Adrenal gland (tissue), 12 donors: ENCODE results near the gene PPTC7. TPM values are rescaled to one million over a fixed set of nuclear protein-coding genes. Genes with fewer than 3 reads are reported as not detected.

Experiments
- DNase-seq, 7 donors: peaks; one replicate each; pipeline ENCODE4 v3.0.0-alpha.2; 2019 to 2020
- H3K27ac ChIP-seq, 5 donors: fragments of 200-600 bp; sonication (generic) in 4 of 5; 1 replicate in 3 of 5; 2 replicates in 2 of 5; pipeline versions ENCODE4 v1.5.1 to v1.8.0; 2016 to 2020; ENCODE audit warnings: mild to moderate bottlenecking in 1 of 5
- H3K27me3 ChIP-seq: fragments of 200-600 bp; 2 replicates; pipeline ENCODE4 v1.8.0; 2021
- H3K36me3 ChIP-seq, 2 donors: fragments of 200-600 bp; replicated peaks in 1 of 2; 1 replicate in 1 of 2; 2 replicates in 1 of 2; pipeline versions ENCODE4 v1.5.1 to v1.8.0; 2018 to 2022
- H3K4me1 ChIP-seq, 2 donors: fragments of 200-600 bp; replicated peaks in 1 of 2; 1 replicate in 1 of 2; 2 replicates in 1 of 2; pipeline versions ENCODE4 v1.5.1 to v1.8.0; 2018 to 2021
- H3K4me3 ChIP-seq, 4 donors: fragments of 200-600 bp; sonication (generic) in 3 of 4; one replicate each; pipeline ENCODE4 v1.5.1; 2016 to 2018
- H3K9me3 ChIP-seq, 3 donors: fragments of 200-600 bp; sonication (generic) in 1 of 3; replicated peaks in 1 of 3; 1 replicate in 2 of 3; 2 replicates in 1 of 3; pipeline versions ENCODE4 v1.5.1 to v1.8.0; 2016 to 2021
- POLR2A ChIP-seq, 2 donors: fragments of 450-650 bp; IDR thresholded peaks; one replicate each; pipeline ENCODE4 v1.6.1; 2017; ENCODE audit warnings: antibody characterized with exemption in 2 of 2, mild to moderate bottlenecking in 2 of 2, moderate library complexity in 1 of 2
- WGBS, 4 donors: extraction: QIAGEN DNeasy Blood & Tissue Kit in 2 of 4; methylation state at CpG; one replicate each; pipeline versions ENCODE4 v1.1.5 to v1.1.7; 2013 to 2017; 5-methylcytosine and 5-hydroxymethylcytosine counted together
- intact Hi-C, 2 donors: fragments of 100-400 bp; cut with DNase I; formaldehyde crosslinking; loops; one replicate each; pipeline versions ENCODE4 v1.14.1 to v1.15.0; 2022 to 2023
- polyA plus RNA-seq, 3 donors: library from polyadenylated mRNA; stranded (reverse); fragments of 200-250 nt in 2 of 3; fragments of 350-450 nt in 1 of 3; fragmentation: Illumina TruSeq in 1 of 3; extraction: RNeasy Lipid Tissue Mini Kit (QIAGEN cat#74804) in 1 of 3; gene quantifications; one replicate each; pipeline ENCODE4 v1.2.3, GENCODE V29; 2013 to 2014
- total RNA-seq, 9 donors: library from RNA; depleted of rRNA in 4 of 9; stranded (reverse); fragments of >200 nt in 4 of 9; fragments of 120-200 nt in 1 of 9; fragmentation: NEBNext Ultra II Directional in 1 of 9; extraction: Animal tissue kit (Norgen Biotek cat#: 25700) in 1 of 9; gene quantifications; one replicate each; pipeline versions ENCODE4 v1.1.0 to v1.2.4, GENCODE V29; 2013 to 2023
- TF ChIP-seq, protein P1 (sequence below), 6 experiments: fragments of 450-650 bp in 4 of 6; fragments of 200-600 bp in 2 of 6; sonication (generic) in 1 of 6; IDR thresholded peaks; 1 replicate in 5 of 6; 2 replicates in 1 of 6; pipeline versions ENCODE4 v1.5.1 to v1.8.0; 2016 to 2021; ENCODE audit warnings: antibody characterized with exemption in 6 of 6, mild to moderate bottlenecking in 2 of 6, moderate library complexity in 1 of 6
- donor health status: healthy with polysubstance abuse.
- donor health status: Bipolar disorder and iron deficiency.
- donor health status: DM: yes; HTN: yes; CAD: no.
- donor health status: DM: no; HTN: no; CAD: no.
- donor health status: DM: no; HTN: no; CAD: no.
- donor health status: DM: yes; HTN: yes; CAD: no.

PPTC7 gene
- total and polyA plus RNA-seq, 12 donors, result 7.1 to 43.4 (median 20.1) TPM

DNA sequence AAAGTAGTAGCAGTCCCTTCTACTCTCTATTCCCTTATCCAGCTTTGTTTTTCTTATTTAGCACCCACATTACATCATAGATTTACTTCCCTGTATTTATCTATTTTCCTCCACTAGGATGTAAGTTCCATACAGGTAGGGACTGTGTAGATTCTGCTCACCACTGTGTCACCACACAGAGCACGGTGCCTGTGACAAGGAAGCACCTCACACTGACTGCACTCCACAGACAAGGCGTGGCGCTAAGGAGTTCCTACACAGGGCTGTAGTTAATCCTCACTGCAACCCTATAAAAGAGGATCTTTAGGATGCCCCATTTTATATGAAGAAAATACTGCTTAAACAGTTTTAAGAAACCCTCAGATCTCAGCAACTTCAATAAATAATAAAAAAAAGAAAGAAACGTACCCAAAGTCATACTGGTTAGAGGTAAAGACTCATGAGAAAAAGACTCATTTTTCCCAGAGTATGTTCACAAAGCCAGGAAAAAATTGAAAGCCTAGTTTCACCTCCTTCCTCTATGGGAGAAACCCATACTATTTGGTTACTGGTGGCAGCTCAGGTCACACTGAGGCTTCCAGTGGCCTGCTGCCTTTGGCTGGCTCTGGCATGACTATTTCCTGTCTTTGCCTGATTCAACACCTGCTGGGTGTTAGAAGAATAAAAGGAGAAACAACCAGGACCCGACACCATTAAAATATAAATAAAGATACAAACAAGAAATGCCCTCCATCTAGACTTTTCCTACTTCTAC, 44.1 kb downstream of the PPTC7 start:
- H3K27ac ChIP-seq, result peak overlapping the region in 2 of 5 donors; percentile 10 to 12
- WGBS, 4 donors, result 96 to 99% (median 96%) methylated on average over 5 of the region's 5 CpGs
- no peak for DNase-seq
- no peak overlapping the region for H3K4me3 ChIP-seq
- intact Hi-C loops, result no loop called here
- no peaks in the 10 kb centered on the region for H3K9me3 ChIP-seq
- no peak for TF ChIP-seq POLR2A (IDR thresholded peaks at IDR 0.05)
- TF ChIP-seq, protein P1, sequence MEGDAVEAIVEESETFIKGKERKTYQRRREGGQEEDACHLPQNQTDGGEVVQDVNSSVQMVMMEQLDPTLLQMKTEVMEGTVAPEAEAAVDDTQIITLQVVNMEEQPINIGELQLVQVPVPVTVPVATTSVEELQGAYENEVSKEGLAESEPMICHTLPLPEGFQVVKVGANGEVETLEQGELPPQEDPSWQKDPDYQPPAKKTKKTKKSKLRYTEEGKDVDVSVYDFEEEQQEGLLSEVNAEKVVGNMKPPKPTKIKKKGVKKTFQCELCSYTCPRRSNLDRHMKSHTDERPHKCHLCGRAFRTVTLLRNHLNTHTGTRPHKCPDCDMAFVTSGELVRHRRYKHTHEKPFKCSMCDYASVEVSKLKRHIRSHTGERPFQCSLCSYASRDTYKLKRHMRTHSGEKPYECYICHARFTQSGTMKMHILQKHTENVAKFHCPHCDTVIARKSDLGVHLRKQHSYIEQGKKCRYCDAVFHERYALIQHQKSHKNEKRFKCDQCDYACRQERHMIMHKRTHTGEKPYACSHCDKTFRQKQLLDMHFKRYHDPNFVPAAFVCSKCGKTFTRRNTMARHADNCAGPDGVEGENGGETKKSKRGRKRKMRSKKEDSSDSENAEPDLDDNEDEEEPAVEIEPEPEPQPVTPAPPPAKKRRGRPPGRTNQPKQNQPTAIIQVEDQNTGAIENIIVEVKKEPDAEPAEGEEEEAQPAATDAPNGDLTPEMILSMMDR (IDR thresholded peaks at IDR 0.05), result no peak
- peaks cover 29 to 31% of the 10 kb centered on the region in 2 donors for H3K4me1 ChIP-seq
- H3K36me3 ChIP-seq, result peaks cover 0 to 33% of the 10 kb centered on the region in 2 donors
- H3K27me3 ChIP-seq, result no peaks in the 10 kb centered on the region

DNA sequence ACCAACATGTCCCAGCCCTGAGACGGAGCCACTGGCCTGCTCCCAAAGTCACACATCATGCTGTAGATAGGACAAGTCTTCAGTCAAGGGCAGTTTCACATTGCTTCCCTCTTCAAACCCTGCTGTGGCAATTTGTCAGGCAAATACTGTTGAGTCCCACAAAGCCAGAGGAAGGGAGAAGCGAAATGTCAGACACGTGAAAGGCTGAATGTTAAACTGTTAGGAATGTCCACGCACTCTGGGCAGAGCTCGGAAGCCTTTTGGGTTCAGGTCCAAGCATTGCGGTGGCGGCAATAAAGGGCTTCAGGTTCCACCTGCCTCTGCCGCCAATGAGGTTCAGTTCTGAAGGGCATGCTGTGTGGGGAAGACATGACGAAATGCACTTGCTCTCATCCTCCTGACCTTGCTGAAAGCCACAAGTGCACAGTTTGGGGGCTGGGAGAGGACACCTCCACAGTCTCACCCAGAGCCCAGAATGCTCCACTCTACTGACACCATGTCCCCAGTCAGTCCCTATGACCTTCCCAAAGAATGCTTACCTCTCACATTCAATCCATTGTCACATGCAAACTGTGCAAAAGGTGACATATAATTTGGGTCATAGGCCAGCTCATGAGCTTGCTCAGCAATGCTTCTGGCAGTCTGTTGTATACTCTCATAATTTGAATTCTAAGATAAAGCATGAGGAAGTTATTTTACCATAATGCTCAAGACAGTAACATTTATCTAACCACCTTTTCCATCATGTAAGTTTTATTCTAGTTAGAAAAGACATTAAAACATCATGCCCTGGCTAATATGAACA, 45.3 kb downstream of the PPTC7 start:
- peak overlapping the region; percentile 12 to 86 (median 75) for H3K27ac ChIP-seq
- intact Hi-C loops, result no loop called here
- H3K4me3 ChIP-seq, result no peak overlapping the region
- peaks cover 18 to 20% of the 10 kb centered on the region in 2 donors for H3K4me1 ChIP-seq
- WGBS, 4 donors, result 43 to 56% (median 52%) methylated on average over 9 of the region's 9 CpGs
- H3K36me3 ChIP-seq, result peaks cover 0 to 33% of the 10 kb centered on the region in 2 donors
- no peaks in the 10 kb centered on the region for H3K27me3 ChIP-seq
- peak in 1 of 2 donors; percentile 18 for TF ChIP-seq POLR2A (IDR thresholded peaks at IDR 0.05)
- TF ChIP-seq, protein P1 (IDR thresholded peaks at IDR 0.05), result no peak
- peak; percentile 40 to 86 (median 80) for DNase-seq
- no peaks in the 10 kb centered on the region for H3K9me3 ChIP-seq

DNA sequence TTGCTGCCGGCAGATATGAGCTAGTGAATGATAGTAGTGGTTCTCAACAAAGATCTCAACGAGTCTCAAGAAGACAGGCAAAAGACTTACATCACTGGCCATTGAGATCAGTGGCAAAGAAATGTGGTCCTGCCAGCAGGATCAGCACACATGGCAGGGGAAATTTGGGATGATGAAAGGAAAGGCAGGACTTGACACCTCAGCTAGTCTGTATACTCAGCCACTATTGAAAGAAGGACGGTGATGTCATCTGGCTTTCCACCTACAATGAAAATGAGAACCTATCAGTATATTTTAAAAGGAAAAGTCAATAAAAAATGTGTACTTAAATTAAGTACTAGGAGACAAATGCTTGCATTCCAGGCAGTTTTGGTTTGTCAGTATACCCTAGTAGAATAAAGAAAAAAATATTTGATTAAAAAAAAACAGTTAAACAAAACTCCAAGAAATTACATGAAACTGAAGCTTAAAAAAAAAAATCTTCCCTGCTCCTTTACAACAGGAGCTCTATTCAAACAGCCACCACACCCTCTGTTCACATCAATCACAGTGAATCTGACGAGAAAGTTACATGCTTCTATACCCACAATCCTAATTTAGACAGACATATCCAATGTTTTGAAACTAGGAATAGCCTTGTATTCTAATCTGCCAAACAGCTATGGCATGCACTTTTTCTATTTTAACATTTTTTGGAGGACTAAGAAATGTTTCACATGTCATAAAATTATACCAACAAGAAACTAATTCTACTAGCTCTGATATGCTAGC, 46.1 kb downstream of the PPTC7 start:
- H3K4me3 ChIP-seq, result no peak overlapping the region
- H3K36me3 ChIP-seq, result peaks cover 0 to 33% of the 10 kb centered on the region in 2 donors
- no peak for TF ChIP-seq POLR2A (IDR thresholded peaks at IDR 0.05)
- TF ChIP-seq, protein P1 (IDR thresholded peaks at IDR 0.05), result no peak
- H3K27ac ChIP-seq, result peak overlapping the region; percentile 12 to 86 (median 75)
- intact Hi-C loops, result no loop called here
- H3K4me1 ChIP-seq, result peaks cover 18 to 20% of the 10 kb centered on the region in 2 donors
- DNase-seq, result no peak
- no peaks in the 10 kb centered on the region for H3K9me3 ChIP-seq
- 77 to 88% (median 81%) methylated on average over 4 of the region's 4 CpGs for WGBS, 4 donors
- H3K27me3 ChIP-seq, result no peaks in the 10 kb centered on the region

DNA sequence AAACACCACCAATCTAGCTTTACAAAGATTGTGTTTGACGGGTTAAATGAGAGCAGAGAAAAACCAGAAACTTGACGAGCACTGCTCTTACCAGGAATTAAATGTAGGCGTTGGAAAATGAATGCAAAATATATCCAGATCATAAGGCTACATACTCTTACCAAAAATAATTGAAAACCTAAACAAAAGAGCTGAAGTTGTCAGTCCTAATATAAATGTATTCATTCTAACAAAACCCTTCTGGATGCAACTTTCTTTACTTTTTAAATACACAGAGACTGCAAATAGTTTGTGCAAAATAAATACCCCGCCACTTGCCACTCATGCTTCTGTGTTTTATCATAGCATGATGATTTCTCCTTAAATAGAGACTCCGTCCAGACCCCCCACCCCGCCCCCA, 48.3 kb downstream of the PPTC7 start:
- Histone ChIP-seq H3K27ac (no peak overlapping the region), H3K36me3 (peaks cover 0 to 33% of the 10 kb centered on the region in 2 donors), H3K4me3 (no peak overlapping the region), H3K27me3 (no peaks in the 10 kb centered on the region), H3K4me1 (peaks cover 27 to 31% of the 10 kb centered on the region in 2 donors), H3K9me3 (no peaks in the 10 kb centered on the region)
- 94 to 95% (median 94%) methylated on average over 6 of the region's 6 CpGs for WGBS, 4 donors
- TF ChIP-seq, protein P1 (IDR thresholded peaks at IDR 0.05), result no peak
- TF ChIP-seq POLR2A (IDR thresholded peaks at IDR 0.05), result no peak
- intact Hi-C loops, result no loop called here
- DNase-seq, result no peak
